ENCODE results near the gene NT5DC2.

NT5DC2 gene

DNA sequence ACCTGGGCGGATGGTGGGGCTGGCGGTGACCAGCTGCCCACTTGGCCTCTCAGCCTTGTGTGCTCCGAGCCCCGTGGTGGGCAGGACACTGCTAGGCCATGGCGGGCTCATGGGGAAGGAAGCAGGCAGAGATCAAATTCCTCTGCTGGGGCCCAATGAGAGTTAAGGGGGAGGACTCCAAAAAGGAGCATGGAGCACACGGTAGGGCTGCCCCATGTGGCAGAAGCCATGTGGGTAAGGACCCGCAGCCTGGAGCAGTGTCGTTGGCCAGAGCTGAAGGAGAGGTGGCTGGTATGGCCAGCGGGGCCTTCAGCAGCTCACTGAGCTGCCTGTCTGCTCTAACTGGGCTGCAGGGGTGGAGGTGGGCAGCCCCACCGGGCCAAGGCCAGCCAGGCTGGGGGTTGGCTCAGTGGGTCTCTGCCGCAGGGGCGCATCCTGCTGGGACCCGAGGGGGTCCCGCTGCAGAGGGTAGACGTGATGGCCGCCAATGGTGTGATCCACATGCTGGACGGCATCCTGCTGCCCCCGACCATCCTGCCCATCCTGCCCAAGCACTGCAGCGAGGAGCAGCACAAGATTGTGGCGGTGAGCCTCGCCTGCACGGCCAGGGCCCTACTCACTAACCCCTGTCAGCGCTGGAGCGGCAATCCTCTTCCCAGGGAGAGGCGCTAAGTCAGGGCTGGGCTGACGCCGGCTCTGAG lies 27.2 kb downstream of the NT5DC2 start:
- DNase-seq: no peak

DNA sequence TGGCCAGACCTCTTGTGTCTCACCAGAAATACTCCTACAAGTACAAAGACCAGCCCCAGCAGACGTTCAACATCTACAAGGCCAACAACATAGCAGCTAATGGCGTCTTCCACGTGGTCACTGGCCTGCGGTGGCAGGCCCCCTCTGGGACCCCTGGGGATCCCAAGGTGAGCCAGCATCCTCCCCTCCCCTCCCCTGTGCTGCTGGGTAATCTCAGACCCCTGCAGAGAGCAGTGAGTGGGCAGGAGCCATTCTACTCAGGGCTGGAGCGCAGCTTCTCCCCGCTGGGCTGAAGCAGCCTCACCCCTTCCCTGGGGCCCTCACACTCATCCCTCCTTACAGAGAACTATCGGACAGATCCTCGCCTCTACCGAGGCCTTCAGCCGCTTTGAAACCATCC lies 28.7 kb downstream of the NT5DC2 start:
- DNase-seq: no peak

DNA sequence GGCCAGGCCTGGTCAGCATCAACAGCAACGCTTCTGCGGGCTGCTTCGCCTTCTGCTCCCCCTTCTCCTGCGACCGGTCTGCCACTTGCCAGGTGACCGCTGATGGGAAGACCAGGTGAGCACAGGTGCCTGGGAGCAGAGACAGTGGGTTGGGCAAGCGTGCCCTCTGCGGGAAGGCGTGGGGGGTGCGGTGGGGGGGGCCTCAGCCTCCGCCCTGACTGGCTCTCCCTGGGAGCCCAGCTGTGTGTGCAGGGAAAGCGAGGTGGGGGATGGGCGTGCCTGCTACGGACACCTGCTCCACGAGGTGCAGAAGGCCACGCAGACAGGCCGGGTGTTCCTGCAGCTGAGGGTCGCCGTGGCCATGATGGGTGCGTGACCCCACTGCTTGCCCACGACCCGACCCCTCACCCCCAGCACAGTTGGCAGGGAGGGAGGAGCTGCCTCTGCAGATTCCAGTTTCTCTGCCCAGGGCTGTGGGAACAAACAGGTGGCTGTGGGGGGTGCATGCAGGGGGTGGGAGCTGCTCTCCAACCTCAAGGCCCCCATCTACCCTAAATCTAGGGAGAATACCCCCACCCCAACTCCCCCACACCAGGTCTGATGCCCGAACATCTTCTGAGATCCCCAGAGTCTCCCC lies 29.8 kb downstream of the NT5DC2 start:
- no peak for DNase-seq

DNA sequence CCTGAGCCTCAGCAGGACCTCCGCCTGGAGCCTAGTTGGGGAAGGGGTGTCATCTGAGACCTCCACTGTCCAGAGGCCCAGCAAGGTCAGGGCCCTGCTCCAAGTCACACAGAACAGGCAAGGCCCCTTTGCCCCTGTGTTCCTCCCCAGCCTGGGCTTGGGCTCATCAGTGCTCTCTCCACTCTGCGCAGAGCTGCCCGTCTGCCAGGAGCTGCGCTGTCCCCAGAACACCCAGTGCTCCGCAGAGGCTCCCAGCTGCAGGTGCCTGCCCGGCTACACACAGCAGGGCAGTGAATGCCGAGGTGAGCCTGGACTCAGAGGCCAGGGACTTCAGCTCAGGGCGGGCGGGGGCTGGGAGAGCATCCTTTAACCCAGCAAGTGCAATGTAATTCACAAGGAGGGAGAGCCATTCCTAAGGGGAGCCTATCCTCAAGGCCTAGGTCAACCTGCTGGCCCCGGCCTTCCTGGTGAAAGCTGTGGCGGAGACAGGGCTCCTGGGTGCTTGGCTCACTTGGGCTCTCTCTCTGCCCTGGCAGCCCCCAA lies 30.8 kb downstream of the NT5DC2 start:
- DNase-seq: no peak

DNA sequence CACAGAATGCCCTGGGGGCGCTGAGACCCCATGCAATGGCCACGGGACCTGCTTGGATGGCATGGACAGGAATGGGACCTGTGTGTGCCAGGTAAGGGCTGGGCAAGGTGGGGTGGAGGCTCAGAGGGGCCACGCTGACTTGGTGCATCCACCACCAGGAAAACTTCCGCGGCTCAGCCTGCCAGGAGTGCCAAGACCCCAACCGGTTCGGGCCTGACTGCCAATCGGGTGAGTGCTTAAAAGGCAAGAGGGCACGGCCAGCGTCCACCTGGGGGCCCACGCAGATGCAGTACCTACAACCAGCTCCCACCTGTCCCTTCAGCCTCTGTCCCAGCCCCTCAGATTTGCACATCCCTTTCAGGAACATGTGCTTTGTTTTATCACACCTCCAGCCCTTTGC lies 31.7 kb downstream of the NT5DC2 start:
- DNase-seq: no peak

DNA sequence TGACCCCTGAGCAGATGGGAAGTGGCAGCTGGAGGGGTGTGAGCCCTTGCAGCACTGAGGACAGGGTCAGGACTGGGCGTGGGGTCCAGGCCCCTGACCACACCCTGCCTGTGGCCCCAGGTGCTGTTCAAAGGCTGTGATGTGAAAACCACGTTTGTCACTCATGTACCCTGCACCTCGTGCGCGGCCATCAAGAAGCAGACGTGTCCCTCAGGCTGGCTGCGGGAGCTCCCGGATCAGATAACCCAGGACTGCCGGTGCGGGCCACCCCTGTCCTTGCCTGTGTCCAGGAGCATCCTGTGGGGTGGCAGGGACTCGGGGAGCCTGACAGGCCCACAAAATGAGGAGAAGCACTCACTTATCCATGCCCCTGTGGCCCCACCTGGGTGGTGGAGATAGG lies 32.6 kb downstream of the NT5DC2 start:
- no peak for DNase-seq

DNA sequence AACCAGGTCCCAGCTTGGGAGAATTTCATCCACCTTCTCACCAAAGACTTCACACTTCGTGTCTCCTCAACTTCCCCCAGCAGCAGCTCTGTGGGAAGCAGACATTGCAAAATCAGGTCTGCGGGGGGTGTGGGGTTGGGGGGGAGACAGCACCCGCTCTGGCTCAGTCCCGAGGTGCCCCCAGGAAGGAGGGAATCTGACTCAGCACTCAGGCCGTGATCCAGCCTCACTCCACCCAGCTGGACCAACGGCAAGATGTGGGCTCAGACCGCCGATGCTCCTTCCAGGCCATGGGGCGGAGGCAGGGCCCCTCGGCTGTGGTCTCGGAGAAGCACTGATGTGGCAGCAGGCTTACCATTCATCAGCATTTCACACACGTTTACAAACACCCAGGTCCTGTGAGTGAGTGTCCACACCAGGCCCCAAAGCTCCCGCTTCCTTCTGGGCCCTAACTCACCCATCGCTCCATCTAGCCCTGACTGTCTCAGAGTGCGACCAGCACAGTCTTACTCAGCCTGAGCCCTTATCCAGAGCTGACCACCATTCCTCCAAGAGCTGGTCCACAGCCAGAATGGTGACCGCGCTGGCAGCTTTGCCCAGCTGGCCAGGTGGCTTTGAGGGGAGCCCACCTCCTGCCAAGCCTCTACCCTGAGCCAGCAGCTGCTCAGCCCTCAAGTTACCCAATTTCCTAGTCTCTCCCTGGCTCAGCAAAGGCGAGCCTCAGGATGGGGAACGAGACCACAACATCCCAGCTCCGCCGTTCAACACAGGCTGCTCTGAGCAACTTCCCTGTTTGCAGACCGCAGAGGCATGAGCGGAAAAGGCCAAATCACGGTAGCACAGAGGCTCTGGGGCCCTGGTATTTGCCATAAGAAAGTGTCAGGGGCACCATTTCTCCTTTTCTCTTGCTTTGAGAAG lies 35.3 kb downstream of the NT5DC2 start:
- no peak for DNase-seq

DNA sequence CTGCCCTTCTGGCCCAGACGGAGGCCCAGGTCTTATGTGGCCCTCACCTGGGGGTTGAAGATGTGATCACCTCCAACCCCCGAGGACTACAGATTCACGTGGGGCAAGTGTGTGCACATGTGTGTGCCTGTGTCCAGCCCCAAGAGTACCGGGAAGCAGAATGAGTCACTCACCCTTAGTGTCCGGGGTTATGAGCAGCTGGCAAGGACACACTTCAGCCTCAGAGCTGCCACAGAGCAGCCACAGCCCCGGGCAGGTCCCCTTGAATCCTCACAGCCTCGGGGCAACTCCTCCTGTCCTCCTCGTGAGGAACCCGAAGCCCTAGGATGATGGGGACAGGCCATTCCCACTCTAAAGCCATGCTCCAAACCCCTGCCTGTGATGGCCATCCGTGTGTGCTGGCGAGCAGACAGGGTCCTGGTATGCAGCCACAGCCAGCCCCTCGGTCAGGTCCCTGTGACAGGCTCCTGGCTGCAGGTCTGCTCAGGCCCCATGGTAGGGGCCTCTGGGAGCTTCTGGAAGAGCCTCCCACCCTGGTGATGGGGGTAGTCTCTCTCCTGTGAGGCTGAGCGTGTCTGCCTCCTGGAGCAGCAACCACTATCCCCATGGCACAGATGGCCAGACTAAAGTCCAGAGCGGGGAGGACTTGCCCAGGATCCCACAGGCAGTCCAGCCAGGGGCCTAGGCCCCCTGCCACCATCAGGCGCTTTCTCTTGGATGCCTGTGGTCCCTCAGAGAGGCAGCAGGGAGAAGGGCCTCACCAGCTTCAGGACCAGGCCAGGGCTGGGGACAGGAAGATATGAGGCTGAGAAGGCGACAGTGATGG lies 37.7 kb downstream of the NT5DC2 start:
- DNase-seq: no peak

DNA sequence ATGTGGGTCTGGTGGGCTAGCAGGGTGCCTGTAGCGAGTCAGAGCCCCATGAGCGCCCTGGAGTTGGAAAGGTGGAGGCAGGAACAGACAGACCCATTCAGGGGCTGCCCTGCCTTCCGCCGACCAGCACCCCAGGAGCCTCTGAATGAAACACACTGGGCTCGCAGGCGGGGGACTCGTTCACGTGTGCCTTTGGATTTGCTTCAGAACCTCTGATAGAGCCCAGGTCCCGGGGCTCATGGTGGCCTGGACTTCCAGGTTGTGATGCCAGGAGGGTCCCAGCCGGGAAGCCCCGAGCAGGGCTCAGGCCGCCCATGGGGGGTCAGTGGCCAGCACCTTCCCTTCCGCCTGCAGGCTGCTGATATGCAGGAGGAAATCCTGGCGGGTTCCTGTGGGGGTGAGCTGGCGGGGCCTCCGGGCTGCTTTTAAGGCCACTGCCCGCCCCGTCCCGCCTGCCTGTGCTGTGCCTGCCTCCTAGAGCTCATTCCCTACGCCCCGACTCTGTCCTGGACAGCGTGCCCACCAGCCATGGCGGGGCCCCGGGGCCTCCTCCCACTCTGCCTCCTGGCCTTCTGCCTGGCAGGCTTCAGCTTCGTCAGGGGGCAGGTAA lies 38.7 kb downstream of the NT5DC2 start, which contains the start of gene STAB1:
Gene STAB1, plus strand, starts transcription at position 453 of the 610 bp plus-strand sequence. Its CDS starts 76 bp downstream, at position 529.
- DNase-seq: no peak

DNA sequence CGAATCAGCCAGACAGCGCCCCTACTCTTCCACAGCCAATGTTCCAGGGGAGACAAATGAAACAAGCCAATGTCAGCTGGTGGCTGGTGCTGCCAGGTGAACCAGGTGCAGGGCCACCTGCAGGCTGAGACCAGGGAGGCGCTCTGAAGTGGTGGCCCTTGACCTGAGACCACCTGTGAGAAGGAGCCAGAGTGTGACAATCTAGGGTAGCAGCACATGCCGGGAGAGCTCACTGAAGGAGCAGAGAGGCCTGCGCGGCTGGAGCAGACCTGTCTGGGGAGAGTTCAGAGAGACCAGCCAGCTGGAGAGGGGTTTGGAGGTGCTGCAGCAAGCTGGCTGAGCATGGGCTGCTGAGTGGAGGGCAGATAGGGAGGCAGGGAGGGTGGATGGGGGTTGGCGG lies 39.2 kb downstream of the NT5DC2 start:
- no peak for DNase-seq

DNA sequence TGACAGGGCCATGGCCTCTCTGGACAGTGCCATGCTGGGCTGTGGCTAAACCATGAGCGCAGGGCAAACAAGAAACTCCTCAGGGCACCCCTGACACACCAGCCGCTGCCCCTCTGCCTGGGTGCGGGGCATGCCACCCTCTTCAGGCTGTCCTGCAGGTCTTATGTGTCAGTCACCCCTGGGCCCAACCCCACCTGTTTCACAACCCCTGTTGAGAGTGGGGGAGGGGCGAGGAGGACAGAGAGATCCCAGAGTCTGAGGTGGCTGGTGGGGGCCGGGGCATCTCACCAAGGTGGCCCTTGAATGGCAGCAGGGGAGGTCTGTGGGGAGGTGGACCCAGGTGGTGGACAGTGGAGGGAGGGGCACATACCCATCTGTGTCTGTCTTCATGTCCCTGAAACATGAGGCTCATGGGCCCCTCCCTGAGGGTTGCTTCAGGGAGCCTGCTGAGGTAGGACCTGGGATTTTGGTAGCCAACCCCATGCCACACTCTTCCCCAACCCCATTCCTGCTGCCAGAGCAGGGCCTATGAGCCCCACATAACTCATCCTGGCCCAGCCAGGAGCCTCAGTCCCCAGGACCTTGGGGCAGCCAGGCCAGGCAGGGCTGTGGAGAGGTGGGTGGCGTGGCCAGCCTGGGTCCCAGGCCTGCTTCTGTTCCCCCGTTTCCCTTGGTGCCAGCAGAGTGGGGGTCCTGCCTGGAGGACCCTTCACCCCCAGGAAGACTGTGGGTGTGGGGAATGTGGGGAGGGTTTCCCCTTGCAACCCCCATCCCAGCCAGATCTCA lies 40.2 kb downstream of the NT5DC2 start:
- no peak for DNase-seq

DNA sequence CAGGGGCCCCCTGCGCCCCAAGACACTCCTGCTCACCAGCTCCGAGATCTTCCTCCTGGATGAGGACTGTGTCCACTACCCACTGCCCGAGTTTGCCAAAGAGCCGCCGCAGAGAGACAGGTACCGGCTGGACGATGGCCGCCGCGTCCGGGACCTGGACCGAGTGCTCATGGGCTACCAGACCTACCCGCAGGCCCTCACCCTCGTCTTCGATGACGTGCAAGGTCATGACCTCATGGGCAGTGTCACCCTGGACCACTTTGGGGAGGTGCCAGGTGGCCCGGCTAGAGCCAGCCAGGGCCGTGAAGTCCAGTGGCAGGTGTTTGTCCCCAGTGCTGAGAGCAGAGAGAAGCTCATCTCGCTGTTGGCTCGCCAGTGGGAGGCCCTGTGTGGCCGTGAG lies 41.6 kb downstream of the NT5DC2 start:
- no peak for DNase-seq

DNA sequence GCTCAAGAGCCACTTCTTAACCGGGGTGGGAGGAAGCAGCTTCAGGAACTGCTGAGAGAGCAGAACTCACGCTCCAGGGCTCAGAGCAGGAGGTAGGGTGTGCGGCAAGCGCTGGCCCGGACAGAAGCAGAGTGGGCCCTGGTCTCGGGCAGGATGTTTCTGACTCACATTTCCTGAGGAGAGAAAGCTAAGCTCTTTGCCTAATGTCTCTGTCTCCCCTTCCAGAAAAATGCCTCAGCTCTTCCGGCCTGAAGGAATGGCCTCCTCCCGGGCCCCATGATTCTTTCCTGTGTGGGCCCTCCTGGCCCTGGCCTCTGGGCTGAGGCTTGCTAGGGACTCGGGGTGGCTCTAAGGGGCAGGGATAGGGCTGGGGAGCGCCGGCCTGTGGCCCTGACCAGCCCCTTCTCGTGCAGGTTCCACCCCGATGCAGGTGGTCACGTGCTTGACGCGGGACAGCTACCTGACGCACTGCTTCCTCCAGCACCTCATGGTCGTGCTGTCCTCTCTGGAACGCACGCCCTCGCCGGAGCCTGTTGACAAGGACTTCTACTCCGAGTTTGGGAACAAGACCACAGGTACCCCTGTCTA lies 42.6 kb downstream of the NT5DC2 start:
- no peak for DNase-seq

DNA sequence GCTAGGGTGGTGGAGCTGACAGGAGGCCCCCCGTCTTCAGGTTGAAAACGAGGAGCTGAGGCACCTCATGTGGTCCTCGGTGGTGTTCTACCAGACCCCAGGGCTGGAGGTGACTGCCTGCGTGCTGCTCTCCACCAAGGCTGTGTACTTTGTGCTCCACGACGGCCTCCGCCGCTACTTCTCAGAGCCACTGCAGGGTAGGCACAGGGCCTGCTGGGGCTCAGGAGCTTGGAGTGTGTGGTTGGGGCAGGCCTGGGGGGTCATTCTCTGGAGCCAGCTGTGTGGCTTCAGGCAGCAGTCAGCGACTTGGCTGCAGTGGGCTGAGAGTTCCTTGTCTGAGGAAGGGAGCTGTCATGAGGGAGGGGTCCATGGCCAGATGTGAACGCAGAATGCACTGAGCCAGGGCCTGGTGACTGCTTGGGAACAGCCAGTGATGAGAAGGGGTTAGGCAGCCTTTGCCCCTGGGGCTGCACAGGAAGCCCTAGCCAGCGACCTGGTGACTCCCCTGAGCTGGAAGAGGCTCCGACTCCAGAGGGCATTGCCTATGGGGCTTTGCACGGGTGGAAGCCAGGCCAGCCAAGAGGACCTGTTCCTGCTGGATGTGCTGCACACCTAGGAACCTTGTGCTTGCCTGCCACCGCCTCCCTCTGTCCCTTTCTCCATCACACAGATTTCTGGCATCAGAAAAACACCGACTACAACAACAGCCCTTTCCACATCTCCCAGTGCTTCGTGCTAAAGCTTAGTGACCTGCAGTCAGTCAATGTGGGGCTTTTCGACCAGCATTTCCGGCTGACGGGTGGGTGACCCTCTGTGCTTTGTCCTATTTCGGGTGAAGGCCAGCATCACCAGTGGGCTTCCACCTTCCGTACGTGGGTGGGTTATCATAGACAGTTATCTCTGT lies 43.4 kb downstream of the NT5DC2 start:
- no peak for DNase-seq

DNA sequence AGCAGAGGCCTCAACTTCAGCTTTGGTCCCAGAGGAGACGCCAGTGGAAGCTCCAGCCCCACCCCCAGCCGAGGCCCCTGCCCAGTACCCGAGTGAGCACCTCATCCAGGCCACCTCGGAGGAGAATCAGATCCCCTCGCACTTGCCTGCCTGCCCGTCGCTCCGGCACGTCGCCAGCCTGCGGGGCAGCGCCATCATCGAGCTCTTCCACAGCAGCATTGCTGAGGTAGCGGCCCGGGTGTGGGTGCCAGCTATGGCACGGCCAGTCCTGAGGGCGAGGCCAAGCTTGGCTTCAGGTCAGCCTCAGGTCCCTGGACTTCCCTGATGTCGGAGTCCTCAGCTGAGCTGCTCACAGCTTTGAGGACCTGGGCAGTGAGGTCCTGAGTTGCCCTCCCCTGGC lies 44.2 kb downstream of the NT5DC2 start:
- DNase-seq: no peak

DNA sequence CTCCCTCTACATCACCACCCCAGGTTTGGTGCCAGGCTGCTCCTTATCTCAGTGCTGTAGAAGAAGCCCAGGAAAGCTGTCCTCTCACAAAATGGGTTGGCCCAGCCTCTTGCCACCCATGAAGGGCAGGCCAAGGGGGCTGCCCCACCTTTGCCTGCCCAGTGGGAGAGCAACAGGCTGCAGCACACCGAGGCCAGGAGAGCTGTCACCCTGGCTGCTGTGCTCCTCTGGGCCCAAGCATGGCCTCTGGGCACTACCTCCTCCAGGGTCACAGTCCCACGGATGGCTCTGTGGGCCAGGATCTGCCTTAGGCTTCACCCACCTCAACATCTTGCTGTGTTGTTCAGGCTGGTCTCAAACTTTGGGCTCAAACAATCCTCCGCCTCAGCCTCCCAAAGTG lies 44.9 kb downstream of the NT5DC2 start:
- no peak for DNase-seq

DNA sequence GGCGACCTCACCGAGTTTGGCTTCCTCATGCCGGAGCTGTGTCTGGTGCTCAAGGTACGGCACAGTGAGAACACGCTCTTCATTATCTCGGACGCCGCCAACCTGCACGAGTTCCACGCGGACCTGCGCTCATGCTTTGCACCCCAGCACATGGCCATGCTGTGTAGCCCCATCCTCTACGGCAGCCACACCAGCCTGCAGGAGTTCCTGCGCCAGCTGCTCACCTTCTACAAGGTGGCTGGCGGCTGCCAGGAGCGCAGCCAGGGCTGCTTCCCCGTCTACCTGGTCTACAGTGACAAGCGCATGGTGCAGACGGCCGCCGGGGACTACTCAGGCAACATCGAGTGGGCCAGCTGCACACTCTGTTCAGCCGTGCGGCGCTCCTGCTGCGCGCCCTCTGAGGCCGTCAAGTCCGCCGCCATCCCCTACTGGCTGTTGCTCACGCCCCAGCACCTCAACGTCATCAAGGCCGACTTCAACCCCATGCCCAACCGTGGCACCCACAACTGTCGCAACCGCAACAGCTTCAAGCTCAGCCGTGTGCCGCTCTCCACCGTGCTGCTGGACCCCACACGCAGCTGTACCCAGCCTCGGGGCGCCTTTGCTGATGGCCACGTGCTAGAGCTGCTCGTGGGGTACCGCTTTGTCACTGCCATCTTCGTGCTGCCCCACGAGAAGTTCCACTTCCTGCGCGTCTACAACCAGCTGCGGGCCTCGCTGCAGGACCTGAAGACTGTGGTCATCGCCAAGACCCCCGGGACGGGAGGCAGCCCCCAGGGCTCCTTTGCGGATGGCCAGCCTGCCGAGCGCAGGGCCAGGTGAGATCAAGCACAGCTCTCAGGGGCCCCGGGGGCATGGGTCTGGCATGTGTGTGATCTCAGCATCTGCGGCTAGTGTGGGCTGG lies 45.6 kb downstream of the NT5DC2 start:
- no peak for DNase-seq

DNA sequence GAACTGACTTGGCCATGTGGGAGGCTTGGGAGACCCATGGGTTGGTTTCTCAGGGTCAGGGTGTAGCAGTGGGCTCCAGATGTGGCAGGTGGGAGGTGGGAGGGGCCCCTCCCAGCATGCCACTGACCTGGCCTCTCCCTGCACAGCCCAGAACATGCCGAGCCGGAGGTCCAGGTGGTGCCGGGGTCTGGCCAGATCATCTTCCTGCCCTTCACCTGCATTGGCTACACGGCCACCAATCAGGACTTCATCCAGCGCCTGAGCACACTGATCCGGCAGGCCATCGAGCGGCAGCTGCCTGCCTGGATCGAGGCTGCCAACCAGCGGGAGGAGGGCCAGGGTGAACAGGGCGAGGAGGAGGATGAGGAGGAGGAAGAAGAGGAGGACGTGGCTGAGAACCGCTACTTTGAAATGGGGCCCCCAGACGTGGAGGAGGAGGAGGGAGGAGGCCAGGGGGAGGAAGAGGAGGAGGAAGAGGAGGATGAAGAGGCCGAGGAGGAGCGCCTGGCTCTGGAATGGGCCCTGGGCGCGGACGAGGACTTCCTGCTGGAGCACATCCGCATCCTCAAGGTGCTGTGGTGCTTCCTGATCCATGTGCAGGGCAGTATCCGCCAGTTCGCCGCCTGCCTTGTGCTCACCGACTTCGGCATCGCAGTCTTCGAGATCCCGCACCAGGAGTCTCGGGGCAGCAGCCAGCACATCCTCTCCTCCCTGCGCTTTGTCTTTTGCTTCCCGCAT lies 46.4 kb downstream of the NT5DC2 start:
- DNase-seq: no peak

All from activated gamma-delta T cell (primary cell).